Measurements from ENCODE around the gene VRK3. TPM values are rescaled to one million over a fixed set of nuclear protein-coding genes. Genes with fewer than 3 reads are reported as not detected.

Gene VRK3
- total RNA-seq, 6 donors from 2014 or later, result 28.6 to 82.8 (median 38.4) TPM

GRCh38 chr19:49933643-49934042, 91.5 kb downstream of the VRK3 start:
- no peak for TF ChIP-seq EP300 (IDR thresholded peaks at IDR 0.05)
- TF ChIP-seq CTCF (IDR thresholded peaks at IDR 0.05), result no peak
- TF ChIP-seq POLR2A (IDR thresholded peaks at IDR 0.05), result no peak
- TF ChIP-seq POLR2AphosphoS5 (IDR thresholded peaks at IDR 0.05), result no peak
- no peak overlapping the region for H3K4me3 ChIP-seq
- H3K27ac ChIP-seq, result no peak overlapping the region
- H3K4me1 ChIP-seq, result peaks cover 12 to 23% (median 17%) of the 10 kb centered on the region in 4 donors
- WGBS, 2 donors, result 91 to 95% methylated on average over 8 of the region's 8 CpGs
- H3K9me3 ChIP-seq, result no peaks in the 10 kb centered on the region
- no peaks in the 10 kb centered on the region for H3K27me3 ChIP-seq
- DNase-seq (no peak), ATAC-seq (ENCODE audit: low FRiP score in 2 of 2) (no peak)
- peaks cover 0 to 4% (median 1%) of the 10 kb centered on the region in 4 donors for H3K36me3 ChIP-seq

GRCh38 chr19:49932731-49933131, 92.4 kb downstream of the VRK3 start:
- H3K9me3 ChIP-seq, result no peaks in the 10 kb centered on the region
- no peak overlapping the region for H3K4me3 ChIP-seq
- no peak overlapping the region for H3K27ac ChIP-seq
- H3K36me3 ChIP-seq, result peaks cover 0 to 4% (median 2%) of the 10 kb centered on the region in 4 donors
- TF ChIP-seq POLR2A (IDR thresholded peaks at IDR 0.05) (no peak), POLR2AphosphoS5 (IDR thresholded peaks at IDR 0.05) (no peak), CTCF (IDR thresholded peaks at IDR 0.05) (no peak), EP300 (IDR thresholded peaks at IDR 0.05) (no peak)
- peaks cover 16 to 27% (median 22%) of the 10 kb centered on the region in 4 donors for H3K4me1 ChIP-seq
- ATAC-seq (ENCODE audit: low FRiP score in 2 of 2) (no peak), DNase-seq (no peak)
- WGBS, 2 donors, result 79 to 89% methylated on average over 22 to 25 of the region's 25 CpGs
- H3K27me3 ChIP-seq, result no peaks in the 10 kb centered on the region

- 90 to 96% methylated on average over 5 of the region's 5 CpGs for WGBS, 2 donors
- TF ChIP-seq POLR2AphosphoS5 (IDR thresholded peaks at IDR 0.05) (no peak), EP300 (IDR thresholded peaks at IDR 0.05) (no peak), CTCF (IDR thresholded peaks at IDR 0.05) (no peak), POLR2A (IDR thresholded peaks at IDR 0.05) (no peak)
- H3K9me3 ChIP-seq, result no peaks in the 10 kb centered on the region
- H3K4me3 ChIP-seq, result no peak overlapping the region
- no peak for ATAC-seq (ENCODE audit: low FRiP score in 2 of 2)
- peaks cover 0 to 10% (median 8%) of the 10 kb centered on the region in 4 donors for H3K36me3 ChIP-seq
- no peak for DNase-seq
- H3K27ac ChIP-seq, result no peak overlapping the region
- no peaks in the 10 kb centered on the region for H3K27me3 ChIP-seq
- peaks cover 21 to 27% (median 24%) of the 10 kb centered on the region in 4 donors for H3K4me1 ChIP-seq
Observed at GRCh38 chr19:49932041-49932451, 93.1 kb downstream of the VRK3 start.

- Histone ChIP-seq H3K27ac (peak overlapping the region in 1 of 4 donors; percentile 97), H3K27me3 (no peaks in the 10 kb centered on the region), H3K4me3 (no peak overlapping the region), H3K9me3 (no peaks in the 10 kb centered on the region), H3K36me3 (peaks cover 0 to 14% (median 13%) of the 10 kb centered on the region in 4 donors), H3K4me1 (peaks cover 25 to 33% (median 26%) of the 10 kb centered on the region in 4 donors)
- TF ChIP-seq CTCF (IDR thresholded peaks at IDR 0.05), result no peak
- TF ChIP-seq POLR2AphosphoS5 (IDR thresholded peaks at IDR 0.05), result no peak
- no peak for TF ChIP-seq POLR2A (IDR thresholded peaks at IDR 0.05)
- TF ChIP-seq EP300 (IDR thresholded peaks at IDR 0.05), result no peak
- no peak for DNase-seq
- no peak for ATAC-seq (ENCODE audit: low FRiP score in 2 of 2)
- WGBS, 2 donors, result 92 to 95% methylated on average over 7 of the region's 7 CpGs
Observed at GRCh38 chr19:49931293-49932040, 93.7 kb downstream of the VRK3 start.

Data from upper lobe of left lung (tissue), 6 donors.